OCI-LY1 (cell line): ENCODE results near the gene GALNT9.

ENCODE experiments used
- H2AFZ ChIP-seq: fragments of 200-600 bp; sonication (generic), shearing (Covaris generic); 2 replicates; pipeline ENCODE4 v1.6.0; 2014; ENCODE audit warnings: antibody characterized with exemption, mild to moderate bottlenecking, low read length
- H3F3A ChIP-seq: fragments of 200-600 bp; sonication (generic), shearing (Covaris generic); 2 replicates; pipeline ENCODE4 v1.6.0; 2014; ENCODE audit warnings: mild to moderate bottlenecking, antibody characterized with exemption, low read length, moderate library complexity; ENCODE audit not compliant: insufficient read depth
- H3K27ac ChIP-seq: fragments of 200-600 bp; sonication (generic); 2 replicates; pipeline ENCODE4 v1.5.1; 2014; ENCODE audit warnings: low read length, mixed run types, mild to moderate bottlenecking, low read depth; ENCODE audit not compliant: poor library complexity, severe bottlenecking
- H3K27me3 ChIP-seq: fragments of 200-600 bp; sonication (generic); 2 replicates; pipeline ENCODE4 v1.6.0; 2014; ENCODE audit warnings: antibody characterized with exemption, mild to moderate bottlenecking, low read length, moderate library complexity; ENCODE audit not compliant: insufficient read depth
- H3K36me3 ChIP-seq: fragments of 200-600 bp; sonication (generic); 2 replicates; pipeline ENCODE4 v1.6.1; 2014; ENCODE audit warnings: mild to moderate bottlenecking, antibody characterized with exemption, low read length, moderate library complexity, mixed read lengths; ENCODE audit not compliant: insufficient read depth
- H3K4me1 ChIP-seq: fragments of 200-600 bp; sonication (generic); 2 replicates; pipeline ENCODE4 v1.5.1; 2014; ENCODE audit warnings: mild to moderate bottlenecking, low read length, moderate library complexity; ENCODE audit not compliant: insufficient read depth, severe bottlenecking
- H3K4me2 ChIP-seq: fragments of 200-600 bp; sonication (generic), shearing (Covaris generic); 2 replicates; pipeline ENCODE4 v1.6.1; 2014; ENCODE audit warnings: low read length
- H3K4me3 ChIP-seq: fragments of 200-600 bp; sonication (generic); 2 replicates; pipeline ENCODE4 v1.5.1; 2014; ENCODE audit warnings: low read length, low read depth, mild to moderate bottlenecking, mixed read lengths; ENCODE audit not compliant: poor library complexity, severe bottlenecking
- H3K79me2 ChIP-seq: fragments of 200-600 bp; shearing (Covaris generic); 2 replicates; pipeline ENCODE4 v1.6.1; 2016; ENCODE audit warnings: mixed run types, low read length, mixed read lengths; ENCODE audit not compliant: insufficient read depth
- H3K9ac ChIP-seq: fragments of 200-600 bp; sonication (generic), shearing (Covaris generic); 2 replicates; pipeline ENCODE4 v1.6.1; 2014; ENCODE audit warnings: mild to moderate bottlenecking, low read length, mixed read lengths
- H3K9me2 ChIP-seq: fragments of 200-600 bp; sonication (generic), shearing (Covaris generic); 2 replicates; pipeline ENCODE4 v1.6.1; 2014; ENCODE audit warnings: low read depth, mild to moderate bottlenecking, low read length, mixed read lengths
- H3K9me3 ChIP-seq: fragments of 200-600 bp; shearing (Covaris generic); 2 replicates; pipeline ENCODE4 v1.6.1; 2014; ENCODE audit warnings: low read length, mixed read lengths
- H4K20me1 ChIP-seq: fragments of 200-600 bp; sonication (generic), shearing (Covaris generic); 2 replicates; pipeline ENCODE4 v1.6.0; 2016; ENCODE audit warnings: mild to moderate bottlenecking, low read length; ENCODE audit not compliant: insufficient read depth
- EZH2 ChIP-seq: fragments of 200-600 bp; sonication (generic), shearing (Covaris generic); IDR thresholded peaks from 2 replicates; pipeline ENCODE4 v1.8.0; 2017; ENCODE audit warnings: borderline replicate concordance, mixed run types, mild to moderate bottlenecking, antibody characterized with exemption, low read length, moderate library complexity, mixed read lengths
- TF ChIP-seq, protein P1 (sequence below): fragments of 200-600 bp; sonication (generic), shearing (Covaris generic); IDR thresholded peaks from 2 replicates; pipeline ENCODE4 v1.5.1; 2017; ENCODE audit warnings: mild to moderate bottlenecking, antibody characterized with exemption, low read length, moderate library complexity, mixed read lengths

Gene GALNT9

DNA sequence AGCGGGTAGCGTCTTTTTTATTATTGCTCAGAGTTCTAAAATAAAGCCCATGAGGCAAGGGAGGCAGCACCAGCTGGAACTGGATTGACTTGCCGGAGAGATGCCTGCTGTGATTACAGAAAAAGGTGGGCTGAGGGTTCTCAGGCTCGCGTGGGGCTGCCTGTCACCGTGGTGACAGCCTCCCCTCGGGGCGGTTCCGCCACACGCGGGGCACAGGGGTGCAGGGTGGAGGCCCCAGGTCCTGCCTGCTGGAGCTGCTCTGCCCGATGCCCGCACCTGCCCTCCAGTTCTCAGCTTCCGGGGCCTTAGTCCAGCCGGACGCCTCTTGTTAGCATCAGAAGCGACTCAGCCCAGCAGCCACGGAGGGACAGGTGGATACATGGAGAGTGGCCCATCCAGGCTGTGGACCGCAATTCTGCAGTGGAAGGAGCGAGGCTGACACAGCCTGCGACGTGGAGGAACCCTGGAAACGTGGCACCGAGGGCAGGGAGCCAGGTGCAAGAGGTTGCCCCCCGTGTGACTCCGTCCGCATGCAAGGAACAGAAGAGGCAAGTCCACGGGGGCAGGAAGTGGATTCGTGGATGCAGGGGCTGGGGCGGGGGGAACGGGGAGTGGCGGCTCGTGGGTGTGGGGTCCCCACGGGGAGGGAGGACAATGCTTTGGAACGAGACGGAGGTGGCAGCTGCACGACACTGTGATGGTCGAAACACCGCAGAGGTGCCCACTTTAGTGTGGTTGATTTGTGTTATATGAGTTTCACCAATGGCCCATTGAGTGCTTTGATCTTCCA, 79.5 kb downstream of the GALNT9 start:
- no peaks in the 10 kb centered on the region for H3F3A ChIP-seq
- no peak overlapping the region for H3K4me2 ChIP-seq
- no peak overlapping the region for H3K4me3 ChIP-seq
- H3K27ac ChIP-seq = no peak overlapping the region
- H3K9me2 ChIP-seq = no peaks in the 10 kb centered on the region
- H3K9me3 ChIP-seq = no peaks in the 10 kb centered on the region
- no peak overlapping the region for H2AFZ ChIP-seq
- no peaks in the 10 kb centered on the region for H3K36me3 ChIP-seq
- H4K20me1 ChIP-seq = no peaks in the 10 kb centered on the region
- TF ChIP-seq EZH2 = no peak
- TF ChIP-seq, protein P1, sequence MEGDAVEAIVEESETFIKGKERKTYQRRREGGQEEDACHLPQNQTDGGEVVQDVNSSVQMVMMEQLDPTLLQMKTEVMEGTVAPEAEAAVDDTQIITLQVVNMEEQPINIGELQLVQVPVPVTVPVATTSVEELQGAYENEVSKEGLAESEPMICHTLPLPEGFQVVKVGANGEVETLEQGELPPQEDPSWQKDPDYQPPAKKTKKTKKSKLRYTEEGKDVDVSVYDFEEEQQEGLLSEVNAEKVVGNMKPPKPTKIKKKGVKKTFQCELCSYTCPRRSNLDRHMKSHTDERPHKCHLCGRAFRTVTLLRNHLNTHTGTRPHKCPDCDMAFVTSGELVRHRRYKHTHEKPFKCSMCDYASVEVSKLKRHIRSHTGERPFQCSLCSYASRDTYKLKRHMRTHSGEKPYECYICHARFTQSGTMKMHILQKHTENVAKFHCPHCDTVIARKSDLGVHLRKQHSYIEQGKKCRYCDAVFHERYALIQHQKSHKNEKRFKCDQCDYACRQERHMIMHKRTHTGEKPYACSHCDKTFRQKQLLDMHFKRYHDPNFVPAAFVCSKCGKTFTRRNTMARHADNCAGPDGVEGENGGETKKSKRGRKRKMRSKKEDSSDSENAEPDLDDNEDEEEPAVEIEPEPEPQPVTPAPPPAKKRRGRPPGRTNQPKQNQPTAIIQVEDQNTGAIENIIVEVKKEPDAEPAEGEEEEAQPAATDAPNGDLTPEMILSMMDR = no peak
- no peaks in the 10 kb centered on the region for H3K79me2 ChIP-seq
- H3K4me1 ChIP-seq = no peaks in the 10 kb centered on the region
- H3K27me3 ChIP-seq = peaks cover 4% of the 10 kb centered on the region; the same call in 1 of the 2 replicates
- no peak overlapping the region for H3K9ac ChIP-seq

GRCh38 chr12:132248453-132249167, 80.8 kb downstream of the GALNT9 start:
- Histone ChIP-seq H3K4me3 (no peak overlapping the region), H3K4me1 (no peaks in the 10 kb centered on the region), H3K27ac (no peak overlapping the region), H3K36me3 (no peaks in the 10 kb centered on the region), H2AFZ (no peak overlapping the region), H4K20me1 (no peaks in the 10 kb centered on the region), H3K9me3 (no peaks in the 10 kb centered on the region), H3K4me2 (no peak overlapping the region), H3K9ac (no peak overlapping the region), H3K9me2 (no peaks in the 10 kb centered on the region), H3K27me3 (peaks cover 4% of the 10 kb centered on the region; the same call in 1 of the 2 replicates), H3F3A (no peaks in the 10 kb centered on the region), H3K79me2 (no peaks in the 10 kb centered on the region)
- TF ChIP-seq, protein P1 = no peak
- no peak for TF ChIP-seq EZH2

GRCh38 chr12:132247718-132248452, 81.5 kb downstream of the GALNT9 start:
- Histone ChIP-seq H3K9me2 (no peaks in the 10 kb centered on the region), H3K36me3 (no peaks in the 10 kb centered on the region), H3K27ac (no peak overlapping the region), H3K27me3 (peaks cover 4% of the 10 kb centered on the region; the same call in 1 of the 2 replicates), H3K9ac (no peak overlapping the region), H3K4me1 (no peaks in the 10 kb centered on the region), H4K20me1 (no peaks in the 10 kb centered on the region), H2AFZ (no peak overlapping the region), H3K9me3 (no peaks in the 10 kb centered on the region), H3F3A (no peaks in the 10 kb centered on the region), H3K4me2 (no peak overlapping the region), H3K4me3 (no peak overlapping the region), H3K79me2 (no peaks in the 10 kb centered on the region)
- TF ChIP-seq, protein P1 = no peak
- no peak for TF ChIP-seq EZH2
